Activated naive CD8-positive, alpha-beta T cell (primary cell): ENCODE data around the gene TP53TG5.

Experiments used
- H3K27ac Mint-ChIP-seq: one replicate; pipeline ENCODE4 v1.8.0; 2021; ENCODE audit warnings: mixed read lengths
- H3K27me3 Mint-ChIP-seq: one replicate; pipeline ENCODE4 v1.8.0; 2021; ENCODE audit warnings: mixed read lengths
- H3K36me3 Mint-ChIP-seq: one replicate; pipeline ENCODE4 v1.8.0; 2021; ENCODE audit warnings: mixed read lengths
- H3K4me1 Mint-ChIP-seq: one replicate; pipeline ENCODE4 v1.8.0; 2021; ENCODE audit warnings: low read depth, mixed read lengths
- H3K4me3 Mint-ChIP-seq: one replicate; pipeline ENCODE4 v1.8.0; 2021; ENCODE audit warnings: mild to moderate bottlenecking, mixed read lengths
- H3K9me3 Mint-ChIP-seq: one replicate; pipeline ENCODE4 v1.8.0; 2021; ENCODE audit warnings: low read depth, mixed read lengths

The TP53TG5 gene

GRCh38 chr20:45408646-45409213 is 30.6 kb upstream of the TP53TG5 start:
- H3K36me3 Mint-ChIP-seq = peaks cover 4% of the 10 kb centered on the region
- H3K27ac Mint-ChIP-seq = no peak overlapping the region
- peaks cover 28% of the 10 kb centered on the region for H3K4me1 Mint-ChIP-seq
- no peaks in the 10 kb centered on the region for H3K9me3 Mint-ChIP-seq
- no peaks in the 10 kb centered on the region for H3K27me3 Mint-ChIP-seq
- no peak overlapping the region for H3K4me3 Mint-ChIP-seq

GRCh38 chr20:45407783-45408645 is 29.9 kb upstream of the TP53TG5 start, which contains the start of gene DBNDD2:
TSS of gene DBNDD2 (plus strand) at chr20:45408289. CDS start at chr20:45408468, 179 bp downstream.
- Mint-ChIP-seq H3K4me3 (peak within 1 kb of the TSS; percentile 80), H3K4me1 (peaks cover 26% of the 10 kb centered on the region), H3K27ac (peak within 1 kb of the TSS; percentile 31), H3K9me3 (no peaks in the 10 kb centered on the region), H3K36me3 (peaks cover 4% of the 10 kb centered on the region), H3K27me3 (no peaks in the 10 kb centered on the region)

- peaks cover 4% of the 10 kb centered on the region for H3K36me3 Mint-ChIP-seq
Measured at GRCh38 chr20:45407067-45407745, 29.1 kb upstream of the TP53TG5 start.

GRCh38 chr20:45406260-45407066 is 28.3 kb upstream of the TP53TG5 start:
- Mint-ChIP-seq H3K27me3 (no peaks in the 10 kb centered on the region), H3K27ac (no peak overlapping the region), H3K4me1 (peaks cover 26% of the 10 kb centered on the region), H3K9me3 (peaks cover 5% of the 10 kb centered on the region), H3K4me3 (peak overlapping the region; percentile 80), H3K36me3 (peaks cover 7% of the 10 kb centered on the region)

More at GRCh38 chr20:45407067-45407745, 29.1 kb upstream of the TP53TG5 start:
- Mint-ChIP-seq H3K4me1 (peaks cover 26% of the 10 kb centered on the region), H3K4me3 (peak overlapping the region; percentile 80), H3K9me3 (no peaks in the 10 kb centered on the region), H3K27me3 (no peaks in the 10 kb centered on the region), H3K27ac (peak overlapping the region; percentile 22)

GRCh38 chr20:45405571-45406259 is 27.6 kb upstream of the TP53TG5 start:
- Mint-ChIP-seq H3K4me3 (peak overlapping the region; percentile 77), H3K4me1 (peaks cover 26% of the 10 kb centered on the region), H3K27ac (peak overlapping the region; percentile 50), H3K9me3 (peaks cover 5% of the 10 kb centered on the region), H3K36me3 (peaks cover 8% of the 10 kb centered on the region), H3K27me3 (no peaks in the 10 kb centered on the region)

GRCh38 chr20:45404438-45404837 is 26.3 kb upstream of the TP53TG5 start:
- Mint-ChIP-seq H3K27ac (peak overlapping the region; percentile 30), H3K27me3 (no peaks in the 10 kb centered on the region), H3K4me1 (peaks cover 26% of the 10 kb centered on the region), H3K36me3 (peaks cover 12% of the 10 kb centered on the region), H3K9me3 (peaks cover 10% of the 10 kb centered on the region), H3K4me3 (peak overlapping the region; percentile 77)

- H3K4me3 Mint-ChIP-seq = no peak overlapping the region
- H3K27ac Mint-ChIP-seq = no peak overlapping the region
- H3K4me1 Mint-ChIP-seq = peaks cover 18% of the 10 kb centered on the region
- H3K36me3 Mint-ChIP-seq = peaks cover 17% of the 10 kb centered on the region
- H3K27me3 Mint-ChIP-seq = no peaks in the 10 kb centered on the region
- H3K9me3 Mint-ChIP-seq = peaks cover 10% of the 10 kb centered on the region
Measured at GRCh38 chr20:45402946-45403345, 24.8 kb upstream of the TP53TG5 start.

- peaks cover 7% of the 10 kb centered on the region for H3K4me1 Mint-ChIP-seq
- no peak overlapping the region for H3K27ac Mint-ChIP-seq
Measured at GRCh38 chr20:45400346-45401031, 22.4 kb upstream of the TP53TG5 start.

GRCh38 chr20:45399018-45399417 is 20.9 kb upstream of the TP53TG5 start:
- no peak overlapping the region for H3K27ac Mint-ChIP-seq
- H3K36me3 Mint-ChIP-seq = peaks cover 25% of the 10 kb centered on the region
- H3K27me3 Mint-ChIP-seq = no peaks in the 10 kb centered on the region
- H3K4me3 Mint-ChIP-seq = no peak overlapping the region
- no peaks in the 10 kb centered on the region for H3K4me1 Mint-ChIP-seq
- peaks cover 10% of the 10 kb centered on the region for H3K9me3 Mint-ChIP-seq

More at GRCh38 chr20:45400346-45401031, 22.4 kb upstream of the TP53TG5 start:
- Mint-ChIP-seq H3K4me3 (no peak overlapping the region), H3K27me3 (no peaks in the 10 kb centered on the region), H3K9me3 (peaks cover 10% of the 10 kb centered on the region), H3K36me3 (peaks cover 23% of the 10 kb centered on the region)

- Mint-ChIP-seq H3K36me3 (peaks cover 17% of the 10 kb centered on the region), H3K4me3 (no peak overlapping the region), H3K4me1 (peaks cover 5% of the 10 kb centered on the region), H3K9me3 (peaks cover 4% of the 10 kb centered on the region), H3K27me3 (no peaks in the 10 kb centered on the region), H3K27ac (no peak overlapping the region)
Measured at GRCh38 chr20:45395114-45395415, 16.9 kb upstream of the TP53TG5 start.

GRCh38 chr20:45394221-45395113 is 16.3 kb upstream of the TP53TG5 start:
- Mint-ChIP-seq H3K27me3 (no peaks in the 10 kb centered on the region), H3K27ac (no peak overlapping the region), H3K36me3 (peaks cover 13% of the 10 kb centered on the region), H3K9me3 (no peaks in the 10 kb centered on the region), H3K4me1 (peaks cover 5% of the 10 kb centered on the region), H3K4me3 (no peak overlapping the region)

- H3K4me1 Mint-ChIP-seq = peaks cover 5% of the 10 kb centered on the region
- H3K27ac Mint-ChIP-seq = no peak overlapping the region
- no peaks in the 10 kb centered on the region for H3K27me3 Mint-ChIP-seq
Measured at GRCh38 chr20:45392733-45393132, 14.6 kb upstream of the TP53TG5 start.

GRCh38 chr20:45391559-45391958 is 13.4 kb upstream of the TP53TG5 start:
- H3K36me3 Mint-ChIP-seq = peaks cover 13% of the 10 kb centered on the region
- H3K4me1 Mint-ChIP-seq = peaks cover 10% of the 10 kb centered on the region
- no peaks in the 10 kb centered on the region for H3K27me3 Mint-ChIP-seq
- no peak overlapping the region for H3K4me3 Mint-ChIP-seq
- peaks cover 3% of the 10 kb centered on the region for H3K9me3 Mint-ChIP-seq
- no peak overlapping the region for H3K27ac Mint-ChIP-seq

More at GRCh38 chr20:45392733-45393132, 14.6 kb upstream of the TP53TG5 start:
- H3K36me3 Mint-ChIP-seq = peaks cover 13% of the 10 kb centered on the region
- no peak overlapping the region for H3K4me3 Mint-ChIP-seq
- H3K9me3 Mint-ChIP-seq = no peaks in the 10 kb centered on the region
